HG02885 (cell line): ENCODE data around the gene FIBCD1.
"Not testable (repeated sequence)": the region's sequence is repeated elsewhere in the genome, so short reads cannot be mapped to it uniquely, and the experiment has no call there.

ENCODE experiments used
- ATAC-seq: cut with Tn5 transposase; IDR thresholded peaks from one replicate; pipeline ENCODE4 v1.9.1; 2021; ENCODE audit warnings: mild to moderate bottlenecking; ENCODE audit not compliant: unreplicated experiment, poor library complexity

FIBCD1 gene

DNA sequence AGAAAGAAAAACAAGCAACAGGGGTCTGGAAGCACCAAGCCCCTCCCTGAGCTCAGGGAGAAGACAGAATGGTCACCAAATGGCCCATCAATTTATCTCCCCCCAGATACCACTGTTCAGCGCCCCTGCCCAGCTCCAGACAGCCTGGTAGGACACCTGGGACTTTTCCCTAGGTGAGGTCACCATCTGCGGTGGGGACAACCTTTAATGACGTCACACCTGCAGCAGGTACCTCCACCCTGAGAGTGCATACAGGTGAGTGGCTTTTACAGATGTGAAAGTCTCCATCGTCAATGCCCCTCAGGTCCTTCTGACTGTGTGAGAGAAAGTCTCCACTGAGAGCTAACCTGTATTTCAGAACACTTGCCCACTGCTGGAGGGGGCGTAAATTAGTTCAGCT is 35.6 kb upstream of the FIBCD1 start:
- no peak for ATAC-seq

DNA sequence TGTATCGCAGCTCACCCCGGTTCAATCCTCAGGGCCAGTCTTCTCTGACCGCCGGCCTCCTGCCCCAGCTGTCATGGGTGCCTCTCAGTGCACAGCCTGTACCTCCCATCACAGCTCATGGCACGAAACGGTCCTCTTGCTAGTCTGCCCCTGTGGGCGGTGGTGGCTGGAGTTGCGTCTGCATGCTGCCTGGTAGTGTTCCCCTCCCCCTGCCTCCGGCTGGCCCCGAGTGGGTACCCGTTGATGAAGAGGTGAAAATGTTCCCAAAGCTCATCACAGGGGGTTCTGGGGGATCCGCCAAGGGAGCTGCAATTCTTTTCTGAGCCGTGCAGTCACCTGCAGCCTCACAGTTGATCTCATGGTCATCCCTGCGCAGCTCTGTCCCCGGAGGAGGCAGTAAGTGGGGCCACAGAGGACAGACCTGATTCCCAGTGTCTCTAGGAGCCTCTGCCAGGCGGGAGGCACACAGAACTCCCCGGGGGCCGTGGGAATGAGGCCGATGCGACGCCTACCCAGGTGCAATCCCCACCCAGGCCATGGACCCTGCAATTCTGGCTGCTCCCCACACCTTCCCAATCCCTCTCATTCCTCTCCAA is 34.7 kb upstream of the FIBCD1 start:
- no peak for ATAC-seq

DNA sequence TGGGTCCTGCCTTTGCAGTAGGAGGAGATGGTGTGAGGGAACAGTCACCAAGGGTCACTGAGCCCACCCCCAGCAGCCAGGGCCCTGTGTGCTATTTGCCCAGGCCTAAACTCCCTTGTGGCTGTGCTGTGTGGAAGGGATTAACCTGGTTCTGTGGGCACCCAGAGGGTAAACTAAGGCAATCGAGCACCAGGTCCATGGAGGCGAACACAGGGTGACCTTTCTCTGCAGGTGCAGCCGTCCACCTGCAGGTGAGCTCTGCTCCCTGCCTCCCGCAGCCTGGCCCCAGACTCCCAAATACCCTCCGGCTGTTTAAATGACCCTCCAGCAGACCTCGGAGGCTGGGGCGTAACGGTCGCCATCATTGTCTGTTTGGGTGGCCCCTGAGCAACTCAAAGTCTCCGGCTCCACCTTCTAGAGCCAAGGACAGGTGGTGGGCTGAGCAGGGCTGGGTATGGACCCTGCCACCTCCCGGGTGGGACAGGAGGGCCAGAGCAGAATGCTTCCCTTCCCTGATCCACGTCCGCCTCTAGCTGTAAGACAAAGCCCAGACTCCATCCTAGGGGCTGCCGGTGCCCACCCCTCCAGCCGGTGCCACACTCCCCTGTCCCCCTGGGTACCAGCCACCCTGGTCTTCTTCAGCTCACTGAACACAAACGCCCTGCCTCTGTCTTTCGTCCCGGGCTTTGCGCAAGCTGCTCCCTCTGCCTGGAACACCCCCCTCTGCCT is 34.1 kb upstream of the FIBCD1 start:
- ATAC-seq: no peak

DNA sequence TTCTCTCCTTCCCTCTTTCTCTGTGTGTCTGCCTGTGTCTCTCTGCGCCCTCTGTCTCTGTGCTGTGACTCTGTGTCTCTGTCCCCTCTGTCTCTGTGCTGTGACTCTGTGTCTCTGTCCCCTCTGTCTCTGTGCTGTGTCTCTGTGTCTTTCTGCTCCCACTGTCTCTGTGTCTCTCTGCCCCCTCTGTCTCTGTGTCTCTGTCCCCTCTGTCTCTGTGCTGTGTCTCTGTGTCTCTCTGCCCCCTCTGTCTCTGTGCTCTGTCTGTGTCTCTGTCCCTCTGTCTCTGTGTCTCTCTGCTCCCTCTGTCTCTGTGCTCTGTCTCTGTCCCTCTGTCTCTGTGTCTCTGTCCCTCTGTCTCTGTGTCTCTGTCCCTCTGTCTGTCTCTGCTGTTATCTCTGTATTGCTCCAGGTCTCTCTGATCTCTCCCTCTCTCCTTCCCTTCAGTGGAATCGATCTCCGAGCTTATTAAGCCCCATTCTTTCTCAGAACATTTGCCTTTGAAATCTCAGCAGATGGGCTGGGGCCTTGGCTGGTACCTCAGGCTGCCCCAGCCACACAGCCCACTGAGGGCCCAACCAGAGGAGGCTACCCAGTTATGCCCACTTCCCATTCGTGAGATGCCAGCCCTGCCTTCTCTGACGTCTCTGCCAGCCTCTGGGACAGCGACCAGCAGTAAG is 33.4 kb upstream of the FIBCD1 start:
- no peak for ATAC-seq

DNA sequence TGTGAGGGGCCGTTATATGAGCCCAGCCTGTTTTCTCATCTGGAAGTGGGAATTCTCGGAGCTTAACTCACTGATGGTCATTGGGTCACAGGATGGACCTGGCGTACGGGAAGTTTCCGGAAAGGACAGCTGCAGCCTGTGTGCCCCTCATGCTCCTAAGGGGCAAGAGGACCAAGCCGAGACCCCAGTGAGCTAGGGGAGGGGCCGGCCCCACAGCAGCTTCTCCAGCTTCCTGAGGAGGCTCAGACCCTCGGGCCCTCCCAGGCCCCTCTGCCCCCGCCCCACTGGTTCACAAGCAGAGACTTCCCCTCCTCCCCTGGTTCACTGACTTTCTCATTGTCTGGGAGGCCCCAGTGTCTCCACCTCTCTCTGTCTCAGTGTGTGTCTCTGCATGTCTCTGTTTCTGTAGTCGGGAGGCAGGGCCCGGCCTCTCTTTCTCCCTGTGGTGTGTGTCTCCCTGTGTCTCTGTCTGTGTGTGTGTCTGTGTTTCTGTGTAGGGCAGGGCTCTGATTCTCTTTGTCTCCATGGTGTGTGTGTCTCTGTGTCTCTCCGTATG is 32.3 kb upstream of the FIBCD1 start:
- no peak for ATAC-seq

DNA sequence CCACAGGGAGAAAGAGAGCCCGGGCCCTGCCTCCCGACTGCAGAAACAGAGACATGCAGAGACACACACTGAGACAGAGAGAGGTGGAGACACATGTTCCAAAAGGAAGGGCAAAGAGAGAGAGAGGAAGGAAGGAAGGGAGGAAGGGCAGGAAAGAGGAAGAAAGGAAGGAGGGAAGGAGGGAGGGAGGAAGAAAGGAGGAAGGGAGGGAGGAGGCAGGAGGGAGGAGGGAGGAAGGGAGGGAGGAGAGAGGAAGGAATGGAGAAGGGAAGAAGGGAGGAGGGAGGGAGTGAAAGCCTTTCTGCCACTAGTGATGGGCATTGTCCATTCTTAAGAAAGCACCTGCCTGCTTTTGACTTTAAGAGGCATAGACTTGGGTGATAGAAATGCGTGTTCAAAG is 31.8 kb upstream of the FIBCD1 start:
- no peak for ATAC-seq

DNA sequence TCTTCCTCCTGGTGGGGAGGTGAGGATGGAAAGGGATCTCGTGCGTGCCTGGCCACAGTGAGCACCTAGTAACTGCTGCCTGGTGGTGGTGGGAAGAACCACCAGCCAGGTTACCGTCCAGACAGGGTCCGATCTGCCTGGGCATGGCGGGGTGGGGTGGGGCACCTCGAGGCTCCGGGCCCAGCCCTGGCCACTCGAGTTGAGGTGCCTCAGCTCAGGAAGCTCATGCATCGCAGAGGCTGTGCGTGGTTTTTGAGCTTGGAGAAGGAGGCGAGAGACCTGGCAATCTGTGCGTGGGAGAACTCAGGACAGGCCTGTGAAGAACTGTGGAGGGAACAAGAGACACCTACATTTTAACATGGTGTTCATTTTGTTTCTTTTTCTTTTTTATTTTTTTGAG is 31.0 kb upstream of the FIBCD1 start:
- no peak for ATAC-seq

DNA sequence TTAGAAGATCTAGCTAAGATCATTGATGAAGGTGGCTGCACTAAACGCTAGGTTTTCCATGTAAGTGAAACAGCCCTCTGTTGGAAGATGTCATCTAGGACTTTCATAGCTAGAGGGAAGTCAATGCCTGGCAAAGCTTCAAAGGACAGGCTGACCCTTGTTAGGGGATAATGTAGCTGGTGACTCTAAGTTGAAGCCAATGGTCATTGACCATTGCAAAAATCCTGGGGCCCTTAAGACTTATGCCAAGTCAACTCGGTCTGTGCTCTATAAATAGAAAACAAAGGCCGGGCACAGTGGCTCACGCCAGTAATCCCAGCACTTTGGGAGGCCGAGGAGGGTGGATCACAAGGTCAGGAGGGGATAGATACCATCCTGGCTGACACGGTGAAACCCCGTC is 26.6 kb upstream of the FIBCD1 start:
- no peak for ATAC-seq

DNA sequence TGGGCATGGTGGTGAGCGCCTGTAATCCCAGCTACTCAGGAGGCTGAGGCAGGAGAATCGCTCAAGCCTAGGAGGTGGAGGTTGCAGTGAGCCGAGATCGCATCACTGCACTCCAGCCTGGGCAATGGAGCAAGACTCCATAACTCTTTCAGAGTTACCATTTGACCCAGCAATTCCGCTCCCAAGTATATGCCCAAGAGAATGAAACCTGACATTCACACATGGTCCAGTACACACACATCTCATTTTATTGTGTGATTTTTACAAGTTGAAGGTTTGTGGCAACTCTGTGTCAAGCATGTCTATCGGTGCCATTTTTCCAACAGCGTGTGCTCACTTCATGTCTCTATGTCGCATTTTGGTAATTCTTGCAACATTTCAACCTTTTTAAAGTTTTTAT is 24.9 kb upstream of the FIBCD1 start:
- ATAC-seq: no peak

DNA sequence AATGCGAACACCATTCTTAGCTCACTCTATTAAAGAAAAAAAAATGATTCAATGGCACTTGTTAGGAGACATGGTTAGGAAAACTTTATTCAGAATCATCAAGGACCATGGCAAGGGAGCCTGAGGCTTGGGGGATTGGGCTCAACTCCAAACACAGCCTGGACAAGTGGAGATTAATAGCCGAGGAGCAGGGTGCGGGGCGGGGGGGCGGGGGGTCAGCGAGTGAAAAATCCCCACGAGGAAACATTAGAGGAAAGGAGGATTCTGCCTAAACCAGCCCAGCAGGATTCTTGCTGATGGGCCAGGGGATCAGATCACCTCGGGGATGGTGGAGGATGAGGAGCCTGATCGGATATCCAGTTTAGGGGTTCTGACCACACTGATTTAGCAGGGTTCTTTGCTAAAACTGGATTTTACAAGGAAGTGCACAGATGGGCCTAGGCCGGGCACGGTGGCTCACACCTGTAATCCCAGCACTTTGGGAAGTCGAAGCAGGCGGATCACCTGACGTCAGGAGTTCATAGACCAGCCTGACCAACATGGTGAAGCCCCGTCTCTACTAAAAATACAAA is 24.4 kb upstream of the FIBCD1 start:
- ATAC-seq: no peak

DNA sequence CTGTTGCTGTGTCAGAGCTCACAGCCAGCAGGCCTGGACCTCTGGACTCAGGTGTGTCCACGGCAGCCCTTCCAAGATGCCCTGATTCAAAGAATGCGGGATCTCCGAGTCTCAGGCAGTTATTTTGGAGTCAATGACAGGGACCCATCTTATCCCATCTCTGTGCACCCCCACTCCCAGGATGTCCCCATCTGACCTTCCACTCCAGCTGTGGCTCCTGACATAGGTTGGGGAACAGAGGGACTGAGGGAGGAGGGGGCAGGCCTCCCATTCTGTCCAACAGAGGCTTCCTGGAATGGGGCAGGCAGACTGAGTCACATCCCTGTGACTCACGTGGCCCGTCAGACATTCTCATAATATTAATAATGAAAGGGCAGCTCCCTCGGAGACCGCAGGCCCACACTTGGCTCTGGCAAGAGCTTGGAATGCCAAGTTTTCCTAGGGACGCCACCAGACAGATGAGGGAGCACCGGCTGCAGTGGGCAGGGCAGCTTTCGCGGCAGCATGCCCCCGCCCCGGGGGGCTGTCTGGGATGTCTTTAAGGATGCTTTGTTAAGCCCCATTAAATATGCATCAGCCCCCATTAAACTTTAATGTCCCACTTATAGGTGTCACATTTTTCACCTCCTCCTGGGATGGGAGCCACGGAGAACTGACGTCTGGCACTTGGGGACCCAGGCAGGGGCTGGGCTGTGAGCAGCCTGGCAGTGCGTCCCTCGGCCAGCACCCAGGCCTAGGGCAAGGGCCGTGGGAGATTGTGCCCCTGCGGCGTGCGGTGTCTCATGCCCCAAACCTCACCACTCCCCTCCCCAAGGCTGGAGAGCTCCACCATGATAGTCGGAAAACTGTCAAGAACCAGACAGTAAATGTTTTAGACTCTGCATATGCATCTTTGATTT is 23.6 kb upstream of the FIBCD1 start:
- ATAC-seq: no peak

DNA sequence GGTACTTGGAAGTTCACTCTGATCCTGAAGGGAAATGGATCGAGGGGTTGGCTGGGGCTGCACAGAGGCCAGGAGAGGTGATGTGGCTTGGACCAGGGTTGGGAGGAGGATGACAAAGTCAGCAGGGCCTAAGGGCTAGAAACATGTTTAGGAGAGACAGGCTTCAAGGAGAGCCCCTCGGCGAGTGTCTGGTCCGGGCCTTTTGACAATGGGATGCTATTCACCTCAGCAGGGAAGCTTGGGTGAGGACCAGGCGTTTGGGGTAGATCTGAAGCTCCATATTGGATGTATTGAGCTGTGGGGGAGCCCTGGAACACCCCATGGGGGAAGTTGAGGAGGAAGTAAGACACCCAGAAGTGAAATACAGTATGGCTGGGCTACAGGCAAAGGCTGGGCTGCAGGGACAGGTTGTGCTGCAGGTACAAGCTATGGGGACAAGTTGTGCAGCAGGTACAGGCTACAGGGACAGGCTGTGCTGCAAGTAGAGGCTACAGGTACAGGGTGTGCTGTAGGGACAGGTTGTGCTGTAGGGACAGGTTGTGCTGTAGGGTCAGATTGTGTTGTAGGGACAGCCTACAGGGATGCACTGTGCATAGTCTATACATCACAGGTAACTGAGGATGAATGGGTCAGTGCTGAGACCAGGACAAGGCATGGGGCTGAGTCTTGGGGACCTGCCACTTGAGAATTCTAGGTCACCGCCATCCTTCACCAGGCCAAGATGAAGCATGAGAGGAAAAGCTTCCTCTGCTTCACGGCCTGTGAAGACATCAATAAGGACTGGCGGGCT is 22.7 kb upstream of the FIBCD1 start:
- ATAC-seq: no peak

DNA sequence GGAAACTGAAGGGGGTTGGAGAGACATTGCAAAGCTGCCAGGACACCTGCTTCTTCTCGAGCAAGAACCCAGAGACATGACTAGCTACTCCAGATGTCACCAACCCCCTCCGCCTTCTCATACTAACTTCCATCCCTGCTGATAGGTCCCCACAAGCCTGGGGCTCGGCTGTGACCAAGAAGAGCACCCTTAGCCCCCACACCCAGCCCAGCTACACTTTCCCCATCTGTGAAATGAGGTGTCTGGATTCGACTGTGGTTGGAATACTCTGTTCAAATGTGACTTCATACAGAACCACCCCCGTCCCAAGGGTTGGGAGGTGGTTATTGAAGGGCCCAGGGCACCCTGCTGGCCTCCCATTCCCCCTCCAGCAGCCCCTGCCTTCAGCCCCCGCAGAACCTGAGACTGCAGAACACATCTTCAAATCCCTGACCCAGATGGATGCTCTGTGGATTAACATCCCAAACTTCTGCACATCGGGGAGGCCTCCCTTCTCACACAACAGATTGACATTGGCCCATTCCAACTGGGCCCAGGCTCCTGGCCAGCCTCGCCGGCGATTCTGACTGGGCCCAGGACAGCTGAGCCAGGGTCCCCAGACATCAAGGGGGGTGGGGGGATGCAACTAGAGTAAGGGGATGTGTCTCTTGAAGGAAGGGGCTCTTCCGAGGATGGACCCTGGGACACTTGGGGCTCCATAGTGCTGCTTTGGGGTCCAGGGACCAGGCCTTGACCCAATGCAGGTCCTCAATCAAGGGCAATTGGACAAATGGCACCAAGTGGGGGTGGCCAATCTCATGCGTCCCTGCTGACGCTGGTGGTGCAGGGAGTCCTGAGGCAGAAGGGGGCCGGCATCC is 21.7 kb upstream of the FIBCD1 start:
- no peak for ATAC-seq

DNA sequence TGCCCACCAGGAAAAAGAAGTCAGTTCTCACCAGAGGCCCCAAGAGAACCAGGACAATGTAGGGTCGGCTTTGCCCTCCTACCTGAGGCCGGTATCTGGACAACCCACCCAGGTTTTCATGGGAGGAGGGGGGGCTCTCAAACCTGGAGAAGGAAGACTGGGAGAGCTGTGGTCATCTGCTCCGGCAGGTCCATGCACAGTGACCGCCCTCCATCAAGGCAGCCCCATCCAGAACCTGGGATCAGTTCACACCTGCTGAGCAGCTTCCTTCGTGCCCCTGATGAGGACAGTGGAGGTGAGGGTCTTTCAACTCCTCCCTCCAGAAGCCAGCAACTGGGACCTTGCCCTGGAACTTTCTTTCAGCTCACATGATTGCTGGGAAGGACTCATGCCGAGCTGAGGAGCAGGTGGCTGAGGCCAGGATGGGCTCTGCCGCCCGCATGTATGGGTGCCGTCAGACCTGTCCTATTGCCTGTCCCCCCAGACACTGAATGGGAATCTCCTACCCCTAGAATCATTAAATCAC is 20.8 kb upstream of the FIBCD1 start:
- ATAC-seq: no peak

DNA sequence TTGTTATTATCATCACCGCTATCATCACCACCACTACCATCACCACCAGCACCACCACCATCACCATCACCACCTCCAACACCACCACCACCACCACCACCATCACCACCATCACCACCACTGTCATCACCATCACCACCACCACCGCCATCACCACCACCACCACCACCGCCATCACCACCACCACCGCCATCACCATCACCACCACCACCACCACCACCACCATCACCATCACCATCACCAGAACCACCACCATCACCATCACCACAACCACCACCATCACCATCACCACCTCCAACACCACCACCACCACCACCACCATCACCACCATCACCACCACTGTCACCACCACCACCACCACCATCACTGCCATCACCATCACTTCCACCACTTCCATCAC is 19.5 kb upstream of the FIBCD1 start:
- not testable (repeated sequence) for ATAC-seq

DNA sequence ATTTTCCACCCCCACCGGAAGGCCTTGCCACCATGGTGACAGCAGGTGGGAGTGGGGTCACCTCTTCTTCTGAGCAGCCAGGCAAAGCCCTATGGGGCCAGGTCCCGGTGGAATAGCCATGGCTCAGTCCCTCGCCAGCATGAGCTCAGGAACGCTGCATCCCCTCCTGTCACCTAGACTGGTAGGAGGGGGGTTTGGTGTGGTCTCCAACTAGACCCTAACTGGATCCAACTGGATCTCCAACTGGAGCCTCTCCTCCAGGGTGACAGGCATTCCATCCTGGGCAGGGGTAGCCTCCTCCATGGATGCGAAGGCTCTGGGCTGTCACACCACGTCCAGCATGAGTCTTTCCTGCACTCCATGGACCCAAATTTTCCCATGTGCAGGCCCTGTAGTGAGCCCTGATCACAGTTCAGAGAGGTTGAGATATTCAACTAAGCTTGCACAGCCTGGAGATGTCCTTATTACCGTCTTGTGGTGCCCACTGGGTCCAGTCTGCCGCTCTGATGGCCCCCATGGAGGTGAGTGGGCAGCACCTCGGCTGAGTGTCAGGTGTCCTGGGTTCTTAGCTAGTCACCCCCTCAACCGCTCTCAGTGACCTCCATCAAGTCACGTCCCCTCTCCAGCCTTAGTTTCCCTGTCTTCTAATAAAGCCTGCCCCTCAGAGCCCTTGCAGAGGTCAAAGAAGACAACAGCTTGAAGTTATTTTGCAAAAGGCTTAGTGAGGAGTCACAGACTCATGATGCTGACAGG is 18.6 kb upstream of the FIBCD1 start:
- no peak for ATAC-seq

DNA sequence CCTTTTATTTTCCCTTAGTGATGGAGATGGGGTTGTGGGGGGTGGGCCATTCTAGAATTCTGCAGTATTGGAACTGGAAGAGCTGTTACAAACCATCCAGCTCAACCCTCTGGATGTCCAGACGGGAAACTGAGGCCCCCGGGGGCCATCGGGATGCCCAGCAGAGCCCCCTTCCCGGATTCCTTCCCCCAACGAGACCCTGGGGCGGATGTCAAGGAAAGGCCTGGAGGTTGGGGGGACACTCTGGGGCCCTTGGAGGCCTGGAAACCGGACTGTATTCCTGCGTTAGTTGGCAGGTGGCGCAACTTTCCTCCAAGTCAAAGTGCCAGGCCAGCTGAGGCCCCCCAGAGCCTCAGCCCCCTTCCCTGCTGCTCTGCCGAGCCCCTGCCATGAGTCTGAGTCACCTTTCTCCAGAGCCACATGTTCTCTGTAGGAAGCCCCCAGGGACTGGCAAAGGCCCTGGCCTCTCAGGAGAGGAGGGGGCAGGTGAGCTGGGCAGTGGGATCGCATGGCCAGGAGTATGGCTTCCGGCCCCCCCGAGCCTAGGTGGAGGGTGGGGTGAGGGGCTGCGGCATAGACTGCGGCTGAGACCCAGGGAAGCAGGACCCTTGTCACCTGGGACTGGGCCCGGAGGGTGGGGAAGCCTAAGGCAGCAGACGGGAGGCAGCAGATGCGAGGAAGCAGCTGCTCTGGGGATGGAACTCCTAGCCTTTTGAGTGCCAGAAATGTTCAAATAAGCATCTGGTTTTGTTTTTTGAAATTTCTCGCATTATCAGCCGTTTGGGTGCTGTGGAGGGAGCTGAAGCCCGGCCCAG is 17.8 kb upstream of the FIBCD1 start:
- no peak for ATAC-seq
